OCI-LY7 (cell line): Measurements from ENCODE around the gene MMP15. TPM values are rescaled to one million over a fixed set of nuclear protein-coding genes. Genes with fewer than 3 reads are reported as not detected.

Experiments used
- BruUV-seq: library from RNA; stranded (reverse); fragments of 400-500 nt; replicated peaks from 2 replicates; lab custom pipeline; 2021; lab: Mats Ljungman, UMichigan
- CTCF ChIA-PET: fragments of 300-600 bp; sonication (Branson Sonifier 250); formaldehyde crosslinking; loops from one replicate; lab custom pipeline; 2022; ENCODE audit warnings: antibody characterized with exemption; ENCODE audit not compliant: unreplicated experiment; lab: Charles Lee
- POLR2A ChIA-PET: fragments of 300-600 bp; sonication (Branson Sonifier 250); formaldehyde crosslinking; loops from one replicate; lab custom pipeline; 2022; ENCODE audit warnings: antibody characterized with exemption; lab: Charles Lee
- DNase-seq: peaks from one replicate; pipeline ENCODE4 v3.0.0-alpha.2; 2015; ENCODE audit warnings: low spot score
- H2AFZ ChIP-seq: fragments of 200-600 bp; sonication (generic), shearing (Covaris generic); 2 replicates; pipeline ENCODE4 v1.6.1; 2014; ENCODE audit warnings: mild to moderate bottlenecking, antibody characterized with exemption, low read length, moderate library complexity
- H3K27ac ChIP-seq: fragments of 200-600 bp; sonication (generic); 2 replicates; pipeline ENCODE4 v1.5.1; 2014; ENCODE audit warnings: mixed run types, low read depth, mild to moderate bottlenecking, moderate library complexity, low read length, inconsistent platforms; ENCODE audit not compliant: poor library complexity, severe bottlenecking
- H3K36me3 ChIP-seq: fragments of 200-600 bp; sonication (generic); 2 replicates; pipeline ENCODE4 v1.6.1; 2014; ENCODE audit warnings: mild to moderate bottlenecking, antibody characterized with exemption, low read length, moderate library complexity, mixed read lengths; ENCODE audit not compliant: insufficient read depth
- H3K4me1 ChIP-seq: fragments of 200-600 bp; sonication (generic); 2 replicates; pipeline ENCODE4 v1.5.1; 2014; ENCODE audit warnings: mild to moderate bottlenecking, low read length; ENCODE audit not compliant: insufficient read depth, poor library complexity, severe bottlenecking
- H3K4me2 ChIP-seq: fragments of 200-600 bp; sonication (generic); 2 replicates; pipeline ENCODE4 v1.6.1; 2014; ENCODE audit warnings: mild to moderate bottlenecking, low read length
- H3K4me3 ChIP-seq: fragments of 200-600 bp; sonication (generic); 2 replicates; pipeline ENCODE4 v1.5.1; 2014; ENCODE audit warnings: mild to moderate bottlenecking, low read depth, low read length; ENCODE audit not compliant: poor library complexity, severe bottlenecking
- H3K79me2 ChIP-seq: fragments of 200-600 bp; sonication (generic); 2 replicates; pipeline ENCODE4 v1.6.1; 2016; ENCODE audit warnings: low read depth, mild to moderate bottlenecking, low read length, moderate library complexity, mixed read lengths; ENCODE audit not compliant: insufficient read depth
- H3K9me2 ChIP-seq: fragments of 200-600 bp; sonication (generic); 2 replicates; pipeline ENCODE4 v1.6.1; 2016; ENCODE audit warnings: mild to moderate bottlenecking, low read length, mixed read lengths; ENCODE audit not compliant: insufficient read depth
- H3K9me3 ChIP-seq: fragments of 200-600 bp; sonication (generic); 2 replicates; pipeline ENCODE4 v1.6.1; 2014; ENCODE audit warnings: mild to moderate bottlenecking, mixed run types, low read length, mixed read lengths
- H4K20me1 ChIP-seq: fragments of 200-600 bp; sonication (generic); 2 replicates; pipeline ENCODE4 v1.6.1; 2014; ENCODE audit warnings: mild to moderate bottlenecking, antibody characterized with exemption, low read length, moderate library complexity, mixed read lengths; ENCODE audit not compliant: insufficient read depth
- EZH2phosphoT487 ChIP-seq: fragments of 200-600 bp; sonication (generic); IDR thresholded peaks from 2 replicates; pipeline ENCODE4 v1.6.1; 2018; ENCODE audit warnings: low read depth, borderline replicate concordance, mild to moderate bottlenecking, mixed run types, antibody characterized with exemption, low read length, moderate library complexity, mixed read lengths
- intact Hi-C: fragments of 100-400 bp; cut with micrococcal nuclease; formaldehyde crosslinking; loops from one replicate; pipeline ENCODE4 v1.10.0; 2022; ENCODE audit not compliant: unreplicated experiment
- total RNA-seq, 2 experiments: library from RNA; depleted of rRNA in 1 of 2; stranded (reverse); fragments of >200 nt in 1 of 2; shearing (Covaris generic) in 1 of 2; gene quantifications; 2 replicates each; pipeline ENCODE4 v1.2.3, GENCODE V29; 2014 to 2022
- TF ChIP-seq, protein P1 (sequence below): fragments of 200-600 bp; sonication (generic); conservative IDR thresholded peaks from 2 replicates; pipeline ENCODE4 v1.5.1; 2014; ENCODE audit warnings: mild to moderate bottlenecking, antibody characterized with exemption, low read length, moderate library complexity, mixed read lengths

Gene MMP15
- total RNA-seq, 2 experiments from 2014 or later: 0.21 TPM; not detected in 1

DNA sequence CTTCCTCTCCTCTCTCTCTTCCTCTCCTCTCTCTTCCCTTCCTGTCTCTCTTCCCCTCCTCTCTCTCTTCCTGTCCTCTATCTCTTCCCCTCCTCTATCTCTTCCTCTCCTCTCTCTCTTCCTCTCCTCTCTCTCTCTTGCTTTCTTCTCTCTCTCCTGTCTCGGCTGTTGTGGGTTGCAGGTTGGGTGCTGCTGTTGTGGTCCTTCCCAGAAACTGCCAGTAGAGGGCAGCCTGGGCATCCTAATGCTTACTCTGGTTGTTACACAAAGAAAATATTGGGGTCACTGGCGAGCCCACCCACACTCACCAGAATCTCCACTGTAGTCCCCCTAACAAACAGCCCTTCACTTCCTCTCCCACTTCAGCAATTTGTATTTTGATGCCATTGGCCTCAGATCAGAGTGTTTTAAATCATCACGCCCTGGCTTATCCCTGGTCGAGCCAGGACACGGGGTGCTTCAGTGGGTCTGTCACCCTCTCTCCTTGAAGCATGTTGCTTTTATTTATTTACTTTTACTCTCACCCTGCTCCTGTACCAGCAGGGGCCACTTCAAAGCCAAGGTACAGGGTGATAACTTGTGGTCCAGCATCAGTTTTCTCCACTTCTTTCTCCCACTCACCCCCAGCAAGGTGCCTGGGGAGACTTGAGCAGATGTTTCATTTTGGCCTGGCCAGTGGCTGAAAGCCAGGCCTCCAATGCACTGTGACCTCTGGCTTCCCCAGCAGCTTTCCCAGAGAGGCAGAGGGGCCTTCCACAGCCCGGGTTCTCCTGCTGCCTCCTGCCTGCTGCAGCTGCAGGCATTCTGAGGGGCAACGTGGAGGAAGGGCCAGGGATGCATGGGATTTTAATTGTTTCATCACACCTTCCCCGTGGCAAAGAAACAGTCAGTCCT lies 4.7 kb upstream of the MMP15 start:
- Histone ChIP-seq H2AFZ (no peak overlapping the region), H3K4me3 (no peak overlapping the region), H3K4me2 (no peak overlapping the region), H3K36me3 (peaks cover 7% of the 10 kb centered on the region; the same call in 1 of the 2 replicates), H3K79me2 (no peaks in the 10 kb centered on the region), H3K9me2 (no peaks in the 10 kb centered on the region), H3K4me1 (peaks cover 8% of the 10 kb centered on the region), H3K27ac (no peak overlapping the region), H4K20me1 (no peaks in the 10 kb centered on the region), H3K9me3 (no peaks in the 10 kb centered on the region)
- intact Hi-C loops: loop anchor here (1.0 kb wide), 1 partner anchor 101 kb away; no protein-coding TSS in a partner anchor
- ChIA-PET POLR2A (no interaction called here), CTCF (no interaction called here)
- DNase-seq: peak; percentile 67
- BruUV-seq: TSS peak; percentile 100
- TF ChIP-seq, protein P1, sequence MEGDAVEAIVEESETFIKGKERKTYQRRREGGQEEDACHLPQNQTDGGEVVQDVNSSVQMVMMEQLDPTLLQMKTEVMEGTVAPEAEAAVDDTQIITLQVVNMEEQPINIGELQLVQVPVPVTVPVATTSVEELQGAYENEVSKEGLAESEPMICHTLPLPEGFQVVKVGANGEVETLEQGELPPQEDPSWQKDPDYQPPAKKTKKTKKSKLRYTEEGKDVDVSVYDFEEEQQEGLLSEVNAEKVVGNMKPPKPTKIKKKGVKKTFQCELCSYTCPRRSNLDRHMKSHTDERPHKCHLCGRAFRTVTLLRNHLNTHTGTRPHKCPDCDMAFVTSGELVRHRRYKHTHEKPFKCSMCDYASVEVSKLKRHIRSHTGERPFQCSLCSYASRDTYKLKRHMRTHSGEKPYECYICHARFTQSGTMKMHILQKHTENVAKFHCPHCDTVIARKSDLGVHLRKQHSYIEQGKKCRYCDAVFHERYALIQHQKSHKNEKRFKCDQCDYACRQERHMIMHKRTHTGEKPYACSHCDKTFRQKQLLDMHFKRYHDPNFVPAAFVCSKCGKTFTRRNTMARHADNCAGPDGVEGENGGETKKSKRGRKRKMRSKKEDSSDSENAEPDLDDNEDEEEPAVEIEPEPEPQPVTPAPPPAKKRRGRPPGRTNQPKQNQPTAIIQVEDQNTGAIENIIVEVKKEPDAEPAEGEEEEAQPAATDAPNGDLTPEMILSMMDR: peak; percentile 98
- no peak for TF ChIP-seq EZH2phosphoT487

DNA sequence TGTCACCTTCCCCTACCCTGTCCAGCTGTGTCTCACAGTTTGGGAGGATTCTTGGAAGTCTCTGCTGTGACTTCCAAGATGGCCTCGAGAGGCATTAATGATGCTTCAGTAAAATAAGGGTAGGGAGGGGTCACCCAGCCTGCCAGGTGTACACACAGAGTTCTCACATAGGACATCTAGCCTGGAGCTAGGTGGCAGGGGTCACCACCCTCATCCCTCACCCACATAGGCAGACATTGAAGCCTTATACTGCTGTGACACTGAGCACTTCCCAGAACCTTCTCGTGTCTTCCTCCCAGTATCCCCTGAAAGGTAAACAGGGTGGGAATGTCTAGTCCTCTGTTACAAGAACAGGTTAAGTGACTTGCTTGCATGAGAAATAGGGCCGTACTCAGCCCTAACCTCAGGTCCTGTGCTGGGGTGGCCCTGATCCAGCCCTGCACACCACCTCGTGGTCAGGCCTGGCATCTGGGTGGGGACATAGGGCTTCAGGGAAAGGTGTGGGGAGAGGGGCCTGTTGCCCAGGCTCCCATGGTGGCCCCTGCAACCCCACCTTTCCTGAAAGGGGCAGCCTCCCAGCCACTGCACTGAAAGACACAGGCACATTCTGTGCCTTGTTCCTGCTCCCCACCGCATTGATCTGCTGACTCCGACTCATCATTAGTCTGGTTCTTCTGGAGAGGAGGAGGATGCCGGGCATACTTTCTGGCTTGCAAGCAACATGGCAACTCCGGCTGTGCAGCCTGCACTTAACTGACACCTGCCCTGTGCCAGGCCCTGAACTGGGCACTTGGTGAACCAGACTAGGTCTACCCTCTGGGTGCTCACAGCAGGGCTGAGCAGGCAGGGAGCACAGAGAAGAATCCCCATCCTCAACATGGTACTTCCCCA lies 3.6 kb upstream of the MMP15 start:
- intact Hi-C loops: no loop called here
- H3K9me3 ChIP-seq: no peaks in the 10 kb centered on the region
- H3K9me2 ChIP-seq: no peaks in the 10 kb centered on the region
- no peak for DNase-seq
- CTCF ChIA-PET: no interaction called here
- H3K4me1 ChIP-seq: peaks cover 8% of the 10 kb centered on the region
- H4K20me1 ChIP-seq: no peaks in the 10 kb centered on the region
- no peak overlapping the region for H2AFZ ChIP-seq
- no peaks in the 10 kb centered on the region for H3K79me2 ChIP-seq
- BruUV-seq: no TSS peak
- POLR2A ChIA-PET: no interaction called here
- peaks cover 7% of the 10 kb centered on the region; the same call in 1 of the 2 replicates for H3K36me3 ChIP-seq
- no peak for TF ChIP-seq EZH2phosphoT487
- TF ChIP-seq, protein P1: no peak
- H3K27ac ChIP-seq: no peak overlapping the region
- H3K4me2 ChIP-seq: no peak overlapping the region
- no peak overlapping the region for H3K4me3 ChIP-seq
